Mucosa of descending colon (tissue), 3 donors: ENCODE measurements around the gene REM2. TPM values are rescaled to one million over a fixed set of nuclear protein-coding genes. Genes with fewer than 3 reads are reported as not detected.

Experiments used
- ATAC-seq: fragments of 200-7000 bp; cut with Tn5 transposase; one replicate; pipeline ENCODE4 v1.9.1; 2020; ENCODE audit warnings: mild to moderate bottlenecking, moderate library complexity
- DNase-seq, 3 donors: peaks; one replicate each; pipeline ENCODE4 v3.0.0-alpha.2; 2020
- H3K36me3 ChIP-seq: fragments of 200-600 bp; one replicate; pipeline ENCODE4 v1.8.0; 2021; ENCODE audit warnings: low read depth, mild to moderate bottlenecking
- H3K4me1 ChIP-seq: fragments of 200-600 bp; one replicate; pipeline ENCODE4 v1.8.0; 2021; ENCODE audit warnings: low read depth, mild to moderate bottlenecking
- H3K4me3 ChIP-seq: fragments of 200-600 bp; one replicate; pipeline ENCODE4 v1.8.0; 2021; ENCODE audit warnings: mild to moderate bottlenecking
- H3K9me3 ChIP-seq: fragments of 200-600 bp; one replicate; pipeline ENCODE4 v1.8.0; 2021; ENCODE audit warnings: mild to moderate bottlenecking
- intact Hi-C, 2 donors: fragments of 100-400 bp; cut with DNase I in 1 of 2; cut with micrococcal nuclease in 1 of 2; formaldehyde crosslinking; loops; one replicate each; pipeline versions ENCODE4 v1.11.0 to v1.11.1; 2022; cut with DNase I, micrococcal nuclease
- total RNA-seq, 3 donors: library from RNA; stranded (reverse); fragmentation: NEBNext Ultra II Directional in 2 of 3; extraction: Animal tissue kit (Norgen Biotek cat#: 25700) in 2 of 3; gene quantifications; one replicate each; pipeline versions ENCODE4 v1.2.1 to v1.2.4, GENCODE V29; 2021 to 2023
- TF ChIP-seq, protein P1 (sequence below): fragments of 200-600 bp; IDR thresholded peaks from one replicate; pipeline ENCODE4 v1.8.0; 2022; ENCODE audit warnings: antibody characterized with exemption, mild to moderate bottlenecking
- donor health status: DM: no; HTN: no; CAD: no; lungs with moderate emphysema.
- donor health status: DM: no; HTN: no; CAD: no.
- donor health status: DM: no; HTN: yes; CAD: no.

Gene REM2
- total RNA-seq, 3 donors from 2014 or later = 0.35 to 0.66 (median 0.51) TPM

DNA sequence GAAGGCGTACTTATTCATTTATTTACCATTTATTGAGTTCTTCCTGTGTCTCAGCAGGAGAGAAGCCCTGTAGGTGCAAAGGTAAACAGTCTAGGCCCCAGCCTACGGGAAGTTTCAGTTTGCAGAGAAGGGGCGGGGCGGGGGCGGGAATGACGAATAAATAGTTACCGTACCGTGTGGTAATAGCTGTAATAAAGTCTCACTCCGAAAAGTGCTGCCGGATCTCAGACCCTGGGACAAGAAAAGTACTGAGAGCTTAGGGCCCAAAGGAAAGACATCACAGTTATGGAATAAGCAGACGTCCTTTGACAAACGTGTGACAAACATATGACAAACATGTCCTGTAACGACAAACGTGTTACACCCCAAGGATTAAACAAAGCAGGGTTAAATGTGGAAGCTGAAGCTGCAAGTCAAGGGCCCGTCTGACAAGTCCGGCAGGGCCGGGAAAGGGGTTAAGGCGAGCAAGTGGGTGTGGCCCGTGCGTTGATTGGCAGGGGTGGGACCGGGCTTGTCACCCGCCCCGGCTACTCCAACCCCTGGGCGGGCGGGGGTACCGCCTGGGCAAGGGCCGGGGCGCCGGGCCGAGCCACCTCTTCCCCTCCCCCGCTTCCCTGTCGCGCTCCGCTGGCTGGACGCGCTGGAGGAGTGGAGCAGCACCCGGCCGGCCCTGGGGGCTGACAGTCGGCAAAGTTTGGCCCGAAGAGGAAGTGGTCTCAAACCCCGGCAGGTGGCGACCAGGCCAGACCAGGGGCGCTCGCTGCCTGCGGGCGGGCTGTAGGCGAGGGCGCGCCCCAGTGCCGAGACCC, 11.6 kb upstream of the REM2 start, which contains the start of gene LRP10:
Gene LRP10 (plus strand): TSS at position 517 of the 809 bp plus-strand sequence. CDS start 564 bp downstream, outside the sequence.
- intact Hi-C loops = no loop called here
- H3K9me3 ChIP-seq = no peaks in the 10 kb centered on the region
- peak within 1 kb of the TSS; percentile 98 for H3K4me3 ChIP-seq
- H3K4me1 ChIP-seq = peaks cover 26% of the 10 kb centered on the region
- ATAC-seq (peak; percentile 91), DNase-seq (peak; percentile 95 to 97 (median 96))
- peaks cover 12% of the 10 kb centered on the region for H3K36me3 ChIP-seq
- TF ChIP-seq, protein P1, sequence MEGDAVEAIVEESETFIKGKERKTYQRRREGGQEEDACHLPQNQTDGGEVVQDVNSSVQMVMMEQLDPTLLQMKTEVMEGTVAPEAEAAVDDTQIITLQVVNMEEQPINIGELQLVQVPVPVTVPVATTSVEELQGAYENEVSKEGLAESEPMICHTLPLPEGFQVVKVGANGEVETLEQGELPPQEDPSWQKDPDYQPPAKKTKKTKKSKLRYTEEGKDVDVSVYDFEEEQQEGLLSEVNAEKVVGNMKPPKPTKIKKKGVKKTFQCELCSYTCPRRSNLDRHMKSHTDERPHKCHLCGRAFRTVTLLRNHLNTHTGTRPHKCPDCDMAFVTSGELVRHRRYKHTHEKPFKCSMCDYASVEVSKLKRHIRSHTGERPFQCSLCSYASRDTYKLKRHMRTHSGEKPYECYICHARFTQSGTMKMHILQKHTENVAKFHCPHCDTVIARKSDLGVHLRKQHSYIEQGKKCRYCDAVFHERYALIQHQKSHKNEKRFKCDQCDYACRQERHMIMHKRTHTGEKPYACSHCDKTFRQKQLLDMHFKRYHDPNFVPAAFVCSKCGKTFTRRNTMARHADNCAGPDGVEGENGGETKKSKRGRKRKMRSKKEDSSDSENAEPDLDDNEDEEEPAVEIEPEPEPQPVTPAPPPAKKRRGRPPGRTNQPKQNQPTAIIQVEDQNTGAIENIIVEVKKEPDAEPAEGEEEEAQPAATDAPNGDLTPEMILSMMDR = no peak

DNA sequence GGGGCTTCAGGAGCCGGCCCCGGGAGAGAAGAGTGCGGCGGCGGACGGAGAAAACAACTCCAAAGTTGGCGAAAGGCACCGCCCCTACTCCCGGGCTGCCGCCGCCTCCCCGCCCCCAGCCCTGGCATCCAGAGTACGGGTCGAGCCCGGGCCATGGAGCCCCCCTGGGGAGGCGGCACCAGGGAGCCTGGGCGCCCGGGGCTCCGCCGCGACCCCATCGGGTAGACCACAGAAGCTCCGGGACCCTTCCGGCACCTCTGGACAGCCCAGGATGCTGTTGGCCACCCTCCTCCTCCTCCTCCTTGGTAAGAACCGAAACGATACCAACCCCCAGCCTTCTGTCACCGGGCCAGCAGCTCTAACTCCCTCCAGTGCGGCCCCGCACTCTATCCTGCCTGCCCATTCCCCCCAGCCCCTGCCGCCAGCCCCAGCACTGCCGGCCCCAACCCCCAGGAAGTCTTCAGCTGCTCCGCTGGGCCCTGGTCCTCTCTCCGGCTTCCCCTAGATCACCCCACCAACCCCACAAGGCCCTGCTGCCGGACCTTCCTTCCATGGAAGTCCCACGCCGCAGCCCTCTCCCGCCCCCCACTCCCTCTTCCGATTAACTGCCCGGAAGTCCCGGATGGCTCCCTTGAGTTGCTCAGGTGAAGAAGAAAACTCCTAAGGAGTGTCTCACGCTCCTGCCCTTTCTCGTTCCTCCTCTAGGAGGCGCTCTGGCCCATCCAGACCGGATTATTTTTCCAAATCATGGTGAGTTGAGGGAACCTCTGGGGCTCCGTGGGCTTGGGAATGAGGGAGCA, 10.8 kb upstream of the REM2 start:
- TF ChIP-seq, protein P1 = peak; percentile 83
- Histone ChIP-seq H3K36me3 (peaks cover 20% of the 10 kb centered on the region), H3K4me1 (peaks cover 26% of the 10 kb centered on the region), H3K4me3 (peak overlapping the region; percentile 98), H3K9me3 (no peaks in the 10 kb centered on the region)
- DNase-seq (peak; percentile 82 to 93 (median 90)), ATAC-seq (peak; percentile 66)
- intact Hi-C loops = no loop called here

DNA sequence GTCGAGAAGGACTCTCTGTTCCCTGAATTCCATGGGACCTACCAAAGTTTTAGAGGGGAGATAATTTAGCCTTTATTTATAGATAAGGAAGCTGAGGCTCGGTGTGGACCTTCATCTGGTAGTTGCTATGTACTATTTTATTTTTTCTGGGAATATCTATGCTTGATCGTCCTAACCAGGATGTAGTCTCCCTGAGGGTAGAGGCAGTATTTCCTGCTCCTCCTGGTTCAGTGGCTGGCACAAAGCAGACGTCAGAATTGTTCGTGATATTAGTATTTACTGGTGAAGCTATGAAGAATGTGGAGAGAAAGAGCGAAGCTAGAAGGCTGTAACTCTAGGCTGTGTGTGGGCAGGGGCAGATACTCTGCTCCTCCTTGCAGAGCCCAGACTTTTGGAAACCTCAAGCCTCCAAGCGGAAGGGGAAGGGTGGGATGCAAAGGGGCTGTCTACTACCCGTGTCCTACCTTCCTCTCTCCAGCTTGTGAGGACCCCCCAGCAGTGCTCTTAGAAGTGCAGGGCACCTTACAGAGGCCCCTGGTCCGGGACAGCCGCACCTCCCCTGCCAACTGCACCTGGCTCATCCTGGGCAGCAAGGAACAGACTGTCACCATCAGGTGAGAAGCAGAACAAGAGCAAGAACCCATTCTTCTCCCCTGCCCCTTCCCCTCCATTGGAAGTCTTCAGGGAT, 10.0 kb upstream of the REM2 start:
- intact Hi-C loops = no loop called here
- H3K4me3 ChIP-seq = peak overlapping the region; percentile 98
- no peak for ATAC-seq
- H3K4me1 ChIP-seq = peaks cover 26% of the 10 kb centered on the region
- H3K9me3 ChIP-seq = no peaks in the 10 kb centered on the region
- TF ChIP-seq, protein P1 = no peak
- peaks cover 24% of the 10 kb centered on the region for H3K36me3 ChIP-seq
- DNase-seq = no peak

DNA sequence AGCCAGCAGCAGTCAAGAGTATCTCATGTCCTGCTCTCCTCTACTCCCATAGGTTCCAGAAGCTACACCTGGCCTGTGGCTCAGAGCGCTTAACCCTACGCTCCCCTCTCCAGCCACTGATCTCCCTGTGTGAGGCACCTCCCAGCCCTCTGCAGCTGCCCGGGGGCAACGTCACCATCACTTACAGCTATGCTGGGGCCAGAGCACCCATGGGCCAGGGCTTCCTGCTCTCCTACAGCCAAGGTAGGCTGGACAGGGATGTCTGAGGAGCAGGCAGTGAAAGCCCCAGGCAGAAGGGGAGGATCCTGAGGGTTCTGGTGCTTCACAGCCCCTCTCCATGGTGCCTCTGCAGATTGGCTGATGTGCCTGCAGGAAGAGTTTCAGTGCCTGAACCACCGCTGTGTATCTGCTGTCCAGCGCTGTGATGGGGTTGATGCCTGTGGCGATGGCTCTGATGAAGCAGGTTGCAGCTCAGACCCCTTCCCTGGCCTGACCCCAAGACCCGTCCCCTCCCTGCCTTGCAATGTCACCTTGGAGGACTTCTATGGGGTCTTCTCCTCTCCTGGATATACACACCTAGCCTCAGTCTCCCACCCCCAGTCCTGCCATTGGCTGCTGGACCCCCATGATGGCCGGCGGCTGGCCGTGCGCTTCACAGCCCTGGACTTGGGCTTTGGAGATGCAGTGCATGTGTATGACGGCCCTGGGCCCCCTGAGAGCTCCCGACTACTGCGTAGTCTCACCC, 7.8 kb upstream of the REM2 start:
- TF ChIP-seq, protein P1 = no peak
- Histone ChIP-seq H3K4me3 (no peak overlapping the region), H3K36me3 (peaks cover 28% of the 10 kb centered on the region), H3K9me3 (no peaks in the 10 kb centered on the region), H3K4me1 (peaks cover 21% of the 10 kb centered on the region)
- intact Hi-C loops = no loop called here
- ATAC-seq (no peak), DNase-seq (no peak)

DNA sequence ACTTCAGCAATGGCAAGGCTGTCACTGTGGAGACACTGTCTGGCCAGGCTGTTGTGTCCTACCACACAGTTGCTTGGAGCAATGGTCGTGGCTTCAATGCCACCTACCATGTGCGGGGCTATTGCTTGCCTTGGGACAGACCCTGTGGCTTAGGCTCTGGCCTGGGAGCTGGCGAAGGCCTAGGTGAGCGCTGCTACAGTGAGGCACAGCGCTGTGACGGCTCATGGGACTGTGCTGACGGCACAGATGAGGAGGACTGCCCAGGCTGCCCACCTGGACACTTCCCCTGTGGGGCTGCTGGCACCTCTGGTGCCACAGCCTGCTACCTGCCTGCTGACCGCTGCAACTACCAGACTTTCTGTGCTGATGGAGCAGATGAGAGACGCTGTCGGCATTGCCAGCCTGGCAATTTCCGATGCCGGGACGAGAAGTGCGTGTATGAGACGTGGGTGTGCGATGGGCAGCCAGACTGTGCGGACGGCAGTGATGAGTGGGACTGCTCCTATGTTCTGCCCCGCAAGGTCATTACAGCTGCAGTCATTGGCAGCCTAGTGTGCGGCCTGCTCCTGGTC, 7.2 kb upstream of the REM2 start:
- ATAC-seq = no peak
- H3K36me3 ChIP-seq = peaks cover 28% of the 10 kb centered on the region
- no peak overlapping the region for H3K4me3 ChIP-seq
- TF ChIP-seq, protein P1 = no peak
- no peak for DNase-seq
- H3K4me1 ChIP-seq = peaks cover 15% of the 10 kb centered on the region
- intact Hi-C loops = no loop called here
- no peaks in the 10 kb centered on the region for H3K9me3 ChIP-seq
